Smooth muscle cell (in vitro differentiated cells): ENCODE data around the gene KCNF1. TPM values are rescaled to one million over a fixed set of nuclear protein-coding genes. Genes with fewer than 3 reads are reported as not detected.

Experiments used
- DNase-seq: peaks from one replicate; lab custom pipeline; 2025; ENCODE audit not compliant: unreplicated experiment; lab: John Stamatoyannopoulos, UW
- H2AFZ ChIP-seq: fragments of 200-600 bp; sonication (generic); 2 replicates; pipeline ENCODE4 v1.6.0; 2016; ENCODE audit warnings: antibody characterized with exemption, low read depth, mild to moderate bottlenecking
- H3F3A ChIP-seq: fragments of 200-600 bp; sonication (generic); 2 replicates; pipeline ENCODE4 v1.6.0; 2017; ENCODE audit warnings: antibody characterized with exemption, low read depth
- H3K27ac ChIP-seq: fragments of 200-600 bp; sonication (generic); 2 replicates; pipeline ENCODE4 v1.5.1; 2016; ENCODE audit warnings: low read depth, mild to moderate bottlenecking
- H3K27me3 ChIP-seq: fragments of 200-600 bp; sonication (generic); 2 replicates; pipeline ENCODE4 v1.6.1; 2016; ENCODE audit warnings: low read depth, mild to moderate bottlenecking
- H3K36me3 ChIP-seq: fragments of 200-600 bp; sonication (generic); 2 replicates; pipeline ENCODE4 v1.5.1; 2016; ENCODE audit warnings: low read depth
- H3K4me1 ChIP-seq: fragments of 200-600 bp; sonication (generic); 2 replicates; pipeline ENCODE4 v1.5.1; 2016; ENCODE audit warnings: low read depth
- H3K4me2 ChIP-seq: fragments of 200-600 bp; sonication (generic); 2 replicates; pipeline ENCODE4 v1.6.0; 2016; ENCODE audit warnings: mild to moderate bottlenecking
- H3K4me3 ChIP-seq: fragments of 200-600 bp; sonication (generic); 2 replicates; pipeline ENCODE4 v1.5.1; 2016; ENCODE audit warnings: mild to moderate bottlenecking
- H3K79me2 ChIP-seq: fragments of 200-600 bp; sonication (generic); 2 replicates; pipeline ENCODE4 v1.6.0; 2016; ENCODE audit warnings: low read depth, mild to moderate bottlenecking
- H3K9ac ChIP-seq: fragments of 200-600 bp; sonication (generic); 2 replicates; pipeline ENCODE4 v1.6.0; 2016; ENCODE audit warnings: low read depth
- H3K9me3 ChIP-seq: fragments of 200-600 bp; sonication (generic); replicated peaks from 2 replicates; pipeline ENCODE4 v1.5.1; 2016; ENCODE audit warnings: low read depth
- H4K20me1 ChIP-seq: fragments of 200-600 bp; sonication (generic); 2 replicates; pipeline ENCODE4 v1.6.0; 2016; ENCODE audit warnings: low read depth
- WGBS: methylation state at CpG from one replicate; pipeline ENCODE4 v1.1.7; 2016; ENCODE audit warnings: low lambda C conversion rate; 5-methylcytosine and 5-hydroxymethylcytosine counted together
- polyA plus RNA-seq: library from polyadenylated mRNA; unstranded; fragments of >200 nt; fragmentation: Nextera tagmentation; extraction: Ambion mirVana; gene quantifications from 2 replicates; pipeline ENCODE4 v1.2.1, GENCODE V29; 2016
- total RNA-seq: library from RNA; depleted of rRNA; stranded (reverse); fragments of >200 nt; gene quantifications from 2 replicates; pipeline ENCODE4 v1.2.3, GENCODE V29; 2014
- TF ChIP-seq, protein P1 (sequence below): fragments of 200-600 bp; sonication (generic); IDR thresholded peaks from 2 replicates; pipeline ENCODE4 v1.5.1; 2017; ENCODE audit warnings: borderline replicate concordance, mild to moderate bottlenecking, antibody characterized with exemption; ENCODE audit not compliant: insufficient read depth, poor library complexity, severe bottlenecking

Gene KCNF1
- total and polyA plus RNA-seq, 2 experiments from 2014 or later = 0.55 TPM; not detected in 1

- no peaks in the 10 kb centered on the region for H3K79me2 ChIP-seq
- no peaks in the 10 kb centered on the region for H3K36me3 ChIP-seq
- no peak overlapping the region for H3K27ac ChIP-seq
- H3F3A ChIP-seq = no peaks in the 10 kb centered on the region
- no peak overlapping the region for H3K9ac ChIP-seq
- no peak overlapping the region for H2AFZ ChIP-seq
- TF ChIP-seq, protein P1, sequence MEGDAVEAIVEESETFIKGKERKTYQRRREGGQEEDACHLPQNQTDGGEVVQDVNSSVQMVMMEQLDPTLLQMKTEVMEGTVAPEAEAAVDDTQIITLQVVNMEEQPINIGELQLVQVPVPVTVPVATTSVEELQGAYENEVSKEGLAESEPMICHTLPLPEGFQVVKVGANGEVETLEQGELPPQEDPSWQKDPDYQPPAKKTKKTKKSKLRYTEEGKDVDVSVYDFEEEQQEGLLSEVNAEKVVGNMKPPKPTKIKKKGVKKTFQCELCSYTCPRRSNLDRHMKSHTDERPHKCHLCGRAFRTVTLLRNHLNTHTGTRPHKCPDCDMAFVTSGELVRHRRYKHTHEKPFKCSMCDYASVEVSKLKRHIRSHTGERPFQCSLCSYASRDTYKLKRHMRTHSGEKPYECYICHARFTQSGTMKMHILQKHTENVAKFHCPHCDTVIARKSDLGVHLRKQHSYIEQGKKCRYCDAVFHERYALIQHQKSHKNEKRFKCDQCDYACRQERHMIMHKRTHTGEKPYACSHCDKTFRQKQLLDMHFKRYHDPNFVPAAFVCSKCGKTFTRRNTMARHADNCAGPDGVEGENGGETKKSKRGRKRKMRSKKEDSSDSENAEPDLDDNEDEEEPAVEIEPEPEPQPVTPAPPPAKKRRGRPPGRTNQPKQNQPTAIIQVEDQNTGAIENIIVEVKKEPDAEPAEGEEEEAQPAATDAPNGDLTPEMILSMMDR = no peak
- peaks cover 5% of the 10 kb centered on the region for H3K4me1 ChIP-seq
- no peak overlapping the region for H3K4me2 ChIP-seq
- no peak overlapping the region for H3K4me3 ChIP-seq
- no peaks in the 10 kb centered on the region for H4K20me1 ChIP-seq
- no peaks in the 10 kb centered on the region for H3K9me3 ChIP-seq
- H3K27me3 ChIP-seq = peaks cover 37% of the 10 kb centered on the region
- WGBS = 88% methylated on average over 38 of the region's 38 CpGs
- DNase-seq = no peak
These were observed 2.0 kb downstream of the KCNF1 start for GRCh38 chr2:10913501-10914271.

GRCh38 chr2:10914272-10914693 is 2.5 kb downstream of the KCNF1 start:
- WGBS = 39% methylated on average over 7 of the region's 7 CpGs
- Histone ChIP-seq H3K4me3 (no peak overlapping the region), H4K20me1 (no peaks in the 10 kb centered on the region), H3K36me3 (no peaks in the 10 kb centered on the region), H3K27ac (no peak overlapping the region), H3K9me3 (no peaks in the 10 kb centered on the region), H3K4me1 (peaks cover 5% of the 10 kb centered on the region), H3F3A (no peaks in the 10 kb centered on the region), H3K4me2 (no peak overlapping the region), H2AFZ (no peak overlapping the region), H3K27me3 (peaks cover 37% of the 10 kb centered on the region), H3K9ac (no peak overlapping the region), H3K79me2 (no peaks in the 10 kb centered on the region)
- DNase-seq = no peak
- TF ChIP-seq, protein P1 = no peak

GRCh38 chr2:10915236-10915635 is 3.5 kb downstream of the KCNF1 start:
- H3K27me3 ChIP-seq = peaks cover 35% of the 10 kb centered on the region

More at GRCh38 chr2:10915236-10915635, 3.5 kb downstream of the KCNF1 start:
- Histone ChIP-seq H2AFZ (no peak overlapping the region), H3K4me1 (no peaks in the 10 kb centered on the region), H3K79me2 (no peaks in the 10 kb centered on the region), H3K27ac (no peak overlapping the region), H3K9me3 (no peaks in the 10 kb centered on the region), H3K4me3 (no peak overlapping the region), H3F3A (no peaks in the 10 kb centered on the region), H3K4me2 (no peak overlapping the region), H3K9ac (no peak overlapping the region), H3K36me3 (no peaks in the 10 kb centered on the region), H4K20me1 (no peaks in the 10 kb centered on the region)
- DNase-seq = no peak
- TF ChIP-seq, protein P1 = no peak
- 96% methylated on average over 7 of the region's 7 CpGs for WGBS
